ENCODE results near the gene KASH5.

The KASH5 gene, protein sequence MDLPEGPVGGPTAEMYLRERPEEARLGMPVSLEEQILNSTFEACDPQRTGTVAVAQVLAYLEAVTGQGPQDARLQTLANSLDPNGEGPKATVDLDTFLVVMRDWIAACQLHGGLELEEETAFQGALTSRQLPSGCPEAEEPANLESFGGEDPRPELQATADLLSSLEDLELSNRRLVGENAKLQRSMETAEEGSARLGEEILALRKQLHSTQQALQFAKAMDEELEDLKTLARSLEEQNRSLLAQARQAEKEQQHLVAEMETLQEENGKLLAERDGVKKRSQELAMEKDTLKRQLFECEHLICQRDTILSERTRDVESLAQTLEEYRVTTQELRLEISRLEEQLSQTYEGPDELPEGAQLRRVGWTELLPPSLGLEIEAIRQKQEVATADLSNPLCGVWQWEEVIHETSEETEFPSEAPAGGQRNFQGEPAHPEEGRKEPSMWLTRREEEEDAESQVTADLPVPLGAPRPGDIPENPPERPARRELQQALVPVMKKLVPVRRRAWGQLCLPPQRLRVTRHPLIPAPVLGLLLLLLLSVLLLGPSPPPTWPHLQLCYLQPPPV

DNA sequence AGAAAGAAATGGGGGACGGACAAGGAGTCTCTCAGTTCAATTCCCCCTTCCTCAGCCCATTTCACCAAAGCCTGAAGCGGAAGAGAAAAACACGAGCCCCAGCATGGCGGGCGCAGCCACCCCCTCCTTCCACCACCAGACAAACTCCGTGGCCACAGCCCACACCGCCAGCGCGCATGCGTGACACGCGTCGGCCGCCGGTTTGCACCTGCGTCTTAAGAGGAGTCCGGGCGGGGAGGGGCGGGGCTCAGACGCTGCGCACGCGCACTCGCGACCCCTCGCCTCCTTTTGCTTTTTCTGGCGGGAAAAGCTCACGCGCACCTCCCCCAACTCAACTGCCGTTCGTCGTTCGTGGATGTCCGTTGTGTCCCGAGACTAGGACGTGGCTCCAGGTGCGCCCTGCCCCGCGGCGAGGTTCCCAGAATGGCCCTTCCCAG lies at the start of gene KASH5:
Gene KASH5, plus strand, starts transcription at position 314 of the 437 bp plus-strand sequence. CDS start 2,635 bp downstream, outside the sequence.
- in situ Hi-C loops (cut with MboI; ENCODE audit: low sequenced_read_pairs), result no loop called here

DNA sequence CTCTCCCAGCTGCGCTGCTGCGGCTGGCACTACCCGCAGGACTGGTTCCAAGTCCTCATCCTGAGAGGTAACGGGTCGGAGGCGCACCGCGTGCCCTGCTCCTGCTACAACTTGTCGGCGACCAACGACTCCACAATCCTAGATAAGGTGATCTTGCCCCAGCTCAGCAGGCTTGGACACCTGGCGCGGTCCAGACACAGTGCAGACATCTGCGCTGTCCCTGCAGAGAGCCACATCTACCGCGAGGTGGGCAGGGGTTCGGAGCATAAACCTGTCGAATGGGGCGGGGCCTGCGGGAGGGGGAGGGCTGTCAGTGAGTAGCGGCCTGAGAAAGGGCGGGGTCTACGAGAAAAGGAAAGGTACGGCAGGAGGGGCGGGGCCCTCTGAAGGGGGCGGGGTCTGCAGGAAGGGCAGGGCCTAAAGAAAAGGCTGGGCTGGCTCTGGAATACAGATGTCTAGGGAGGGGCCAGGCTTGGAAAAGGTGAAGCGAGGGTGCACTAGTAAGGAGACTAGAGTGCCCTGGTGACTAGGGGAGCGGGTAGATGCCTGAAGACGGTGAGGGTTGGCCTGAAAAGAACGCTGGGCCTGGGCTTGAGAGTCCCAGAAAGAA lies 49.3 kb upstream of the KASH5 start:
- in situ Hi-C loops (cut with MboI; ENCODE audit: low sequenced_read_pairs), result no loop called here

DNA sequence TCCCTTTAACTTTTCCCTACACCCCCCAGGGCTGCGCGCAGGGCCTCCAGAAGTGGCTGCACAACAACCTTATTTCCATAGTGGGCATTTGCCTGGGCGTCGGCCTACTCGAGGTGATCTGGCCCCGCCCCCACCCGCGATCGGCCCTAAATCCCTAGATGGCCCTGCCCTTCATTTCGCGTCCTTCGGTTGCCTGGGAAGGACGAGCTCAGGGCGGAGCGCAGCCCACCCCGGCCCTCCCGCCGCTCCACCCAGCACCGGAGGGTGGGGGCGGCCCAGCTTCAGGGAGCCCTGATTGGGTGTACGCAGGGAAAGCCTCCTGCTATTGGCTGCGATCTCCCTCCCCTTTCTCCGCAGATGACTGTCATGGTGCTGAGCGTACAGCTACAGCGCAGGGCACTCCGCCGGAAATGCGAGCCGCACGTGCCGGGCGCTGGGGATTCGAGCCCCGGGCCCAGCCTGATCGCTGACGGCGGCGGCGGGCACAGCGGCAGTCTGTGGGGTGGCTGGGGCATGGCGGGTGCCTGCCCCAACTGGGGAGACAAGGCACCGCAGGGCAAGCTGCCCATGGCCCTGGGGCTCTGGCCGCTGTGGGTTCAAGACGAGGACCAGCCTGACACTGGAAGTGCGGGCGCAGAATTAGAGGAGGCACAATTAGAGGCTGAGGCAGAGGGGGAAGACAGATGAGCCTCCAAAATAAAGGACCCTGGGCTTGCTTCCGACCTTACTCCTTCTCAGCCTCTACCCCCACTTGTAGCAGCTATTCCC lies 48.6 kb upstream of the KASH5 start:
- in situ Hi-C loops (cut with MboI; ENCODE audit: low sequenced_read_pairs), result no loop called here

DNA sequence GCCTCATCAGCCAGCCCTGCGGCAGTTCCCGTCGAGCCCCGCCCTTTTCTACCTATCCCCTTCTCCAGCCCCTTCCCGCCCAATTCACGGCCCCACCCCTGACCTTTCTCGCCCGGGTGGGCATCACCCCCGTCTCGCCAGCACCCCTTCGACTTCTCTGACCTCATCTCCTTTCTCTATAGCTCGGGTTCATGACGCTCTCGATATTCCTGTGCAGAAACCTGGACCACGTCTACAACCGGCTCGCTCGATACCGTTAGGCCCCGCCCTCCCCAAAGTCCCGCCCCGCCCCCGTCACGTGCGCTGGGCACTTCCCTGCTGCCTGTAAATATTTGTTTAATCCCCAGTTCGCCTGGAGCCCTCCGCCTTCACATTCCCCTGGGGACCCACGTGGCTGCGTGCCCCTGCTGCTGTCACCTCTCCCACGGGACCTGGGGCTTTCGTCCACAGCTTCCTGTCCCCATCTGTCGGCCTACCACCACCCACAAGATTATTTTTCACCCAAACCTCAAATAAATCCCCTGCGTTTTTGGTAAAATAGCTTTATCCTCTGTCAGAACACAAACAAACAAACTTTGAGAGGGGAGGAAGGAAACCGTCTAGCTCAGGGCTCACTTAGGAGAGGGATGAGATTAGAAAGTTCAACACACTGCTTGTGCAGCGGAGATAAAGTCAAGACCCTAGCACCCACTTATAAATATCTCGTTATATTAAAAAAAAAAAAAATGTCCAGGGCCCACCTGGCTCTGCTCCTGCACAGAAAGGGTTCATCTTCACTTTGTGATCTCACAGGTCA lies 47.8 kb upstream of the KASH5 start:
- in situ Hi-C loops (cut with MboI; ENCODE audit: low sequenced_read_pairs), result no loop called here

DNA sequence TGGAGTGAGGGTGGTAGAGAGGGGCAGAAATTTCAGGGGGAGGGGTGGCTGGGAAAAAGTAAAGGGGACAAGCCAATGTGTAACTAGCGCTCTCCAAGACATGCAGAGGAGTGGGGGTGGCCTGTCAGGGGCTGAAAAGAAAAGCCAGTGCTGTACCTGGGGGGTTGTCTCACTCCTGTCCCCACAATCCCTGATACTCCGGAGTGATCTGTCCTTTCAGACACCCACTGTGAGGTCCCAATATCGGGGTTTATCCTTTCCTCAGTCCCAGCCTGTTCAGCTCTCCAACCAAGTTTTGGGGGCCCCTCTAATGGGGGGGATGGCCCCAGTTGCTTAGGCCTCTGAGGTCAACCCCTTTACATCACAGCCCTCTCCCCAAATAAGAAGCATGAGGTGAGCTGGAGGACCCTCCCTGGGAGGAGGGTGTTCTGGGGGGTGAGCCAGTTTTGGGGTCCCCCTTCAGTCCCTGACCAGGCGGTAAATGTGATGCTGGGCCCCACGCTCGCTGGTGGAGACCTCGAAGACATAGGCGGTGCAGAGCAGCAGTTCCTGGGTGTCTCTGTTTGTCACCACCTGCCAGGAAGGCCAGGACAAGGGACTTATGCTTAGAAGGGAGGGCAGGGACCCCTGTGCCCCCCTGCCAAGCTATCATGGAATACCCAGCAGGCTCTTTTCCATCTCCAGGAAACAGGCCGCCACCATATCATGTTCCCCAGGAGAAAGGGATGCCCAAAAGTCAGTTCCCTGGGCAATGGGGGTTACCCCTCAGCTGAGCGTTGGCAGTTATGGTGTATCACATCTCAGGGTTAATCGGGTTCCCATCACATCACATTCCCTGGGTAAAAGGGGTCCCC lies 47.0 kb upstream of the KASH5 start:
- in situ Hi-C loops (cut with MboI; ENCODE audit: low sequenced_read_pairs), result no loop called here

DNA sequence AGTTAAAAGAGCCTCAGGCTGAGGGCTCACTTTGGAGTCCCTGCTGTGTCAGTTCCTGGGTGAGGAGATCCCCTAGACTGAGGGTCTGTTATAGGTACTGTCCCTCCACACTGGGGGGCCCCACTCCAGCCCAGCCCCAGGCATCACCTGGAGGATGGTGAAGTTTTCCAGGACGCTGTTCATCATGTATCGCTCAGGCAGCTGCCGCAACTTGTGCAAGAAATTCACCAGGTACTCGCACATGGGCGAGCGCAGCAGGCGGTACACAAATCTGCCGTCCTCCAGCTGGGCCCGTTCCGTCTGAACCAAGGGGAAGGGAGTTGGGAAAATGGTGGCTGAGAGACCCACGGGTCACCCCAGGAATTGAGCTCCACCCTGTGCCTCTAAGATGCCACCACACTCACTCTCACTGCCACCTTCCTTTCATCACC lies 45.7 kb upstream of the KASH5 start:
- in situ Hi-C loops (cut with MboI; ENCODE audit: low sequenced_read_pairs), result no loop called here

DNA sequence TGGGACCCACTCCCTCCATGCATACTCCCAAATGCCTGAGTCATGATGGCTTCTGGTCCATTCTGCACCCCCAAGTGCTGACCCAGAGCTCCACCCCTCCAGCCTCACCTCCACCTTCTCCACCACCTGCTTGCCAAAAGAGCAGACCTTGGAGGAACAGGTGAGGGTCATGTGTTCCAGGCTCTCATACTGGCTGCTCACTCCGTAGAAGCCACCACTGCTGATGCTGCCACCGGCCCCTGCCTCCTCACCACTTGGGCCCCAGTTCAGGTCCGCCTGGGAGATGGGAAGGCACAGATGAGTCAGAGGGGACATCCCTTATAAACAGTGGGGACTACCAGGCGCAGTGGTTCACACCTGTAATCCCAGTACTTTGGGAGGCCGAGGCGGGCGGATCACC lies 44.9 kb upstream of the KASH5 start:
- in situ Hi-C loops (cut with MboI; ENCODE audit: low sequenced_read_pairs), result no loop called here

DNA sequence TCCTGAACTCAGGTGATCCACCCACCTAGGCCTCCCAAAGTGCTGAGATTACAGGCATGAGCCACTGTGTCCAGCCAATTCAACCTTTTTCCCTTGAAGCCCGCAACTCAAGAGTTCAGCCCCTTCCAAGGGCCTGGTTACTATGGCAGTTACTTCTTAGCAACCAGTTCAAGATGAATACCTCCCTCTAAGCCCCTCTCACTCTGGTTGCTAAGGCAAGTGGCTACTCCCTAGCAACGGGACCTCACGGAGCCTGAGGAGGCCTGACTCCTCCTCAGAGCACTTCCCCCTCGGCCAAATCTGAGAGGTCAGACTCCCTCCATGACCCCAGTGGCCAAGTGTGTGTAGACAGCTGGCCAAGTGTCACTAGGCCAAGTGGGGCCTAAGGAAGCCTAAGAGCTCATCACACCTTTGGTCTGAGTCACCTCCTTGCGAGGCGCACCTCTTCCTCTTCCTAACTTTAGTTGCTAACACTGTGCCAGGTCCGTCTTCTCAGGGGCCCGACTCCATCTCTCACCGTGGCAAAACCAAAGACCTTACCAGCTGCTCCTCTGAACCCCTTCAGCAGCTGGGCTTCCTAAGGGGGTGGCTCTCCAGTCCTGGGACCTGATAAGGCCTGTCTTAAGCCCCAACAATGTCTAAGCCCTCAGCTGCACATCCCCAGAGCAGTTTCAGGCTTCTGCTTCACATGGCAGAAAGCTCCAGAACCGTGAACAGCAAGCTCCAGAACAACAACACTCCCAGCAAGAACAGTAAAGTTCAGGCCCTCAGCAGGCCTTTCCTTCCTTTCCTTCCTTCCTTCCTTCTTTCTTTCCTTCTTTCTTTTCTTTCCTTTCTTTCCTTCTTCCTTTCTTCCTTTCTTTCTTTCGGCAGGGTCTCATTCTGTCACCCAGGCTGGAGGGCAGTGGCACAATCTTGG lies 43.3 kb upstream of the KASH5 start:
- in situ Hi-C loops (cut with MboI; ENCODE audit: low sequenced_read_pairs), result no loop called here

DNA sequence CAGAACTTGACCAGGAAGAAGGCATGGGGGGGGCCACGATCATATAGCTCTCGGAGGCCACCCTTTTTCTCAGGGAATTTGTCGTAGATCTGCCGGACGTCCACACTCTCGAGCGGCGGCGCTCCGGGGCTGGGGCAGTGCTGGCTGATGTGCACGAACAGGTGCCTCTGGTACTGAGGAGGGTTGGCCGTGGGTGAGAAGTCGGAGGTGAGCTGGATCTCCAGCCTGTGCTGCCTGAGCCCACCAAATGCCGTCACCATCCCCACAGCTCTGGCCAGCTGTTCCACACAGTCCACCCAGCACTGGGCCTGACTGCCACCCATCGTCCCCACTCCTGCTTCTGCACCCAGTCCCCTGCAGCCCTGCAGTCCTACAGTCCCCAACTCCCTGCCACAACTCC lies 40.9 kb upstream of the KASH5 start:
- in situ Hi-C loops (cut with MboI; ENCODE audit: low sequenced_read_pairs), result no loop called here

DNA sequence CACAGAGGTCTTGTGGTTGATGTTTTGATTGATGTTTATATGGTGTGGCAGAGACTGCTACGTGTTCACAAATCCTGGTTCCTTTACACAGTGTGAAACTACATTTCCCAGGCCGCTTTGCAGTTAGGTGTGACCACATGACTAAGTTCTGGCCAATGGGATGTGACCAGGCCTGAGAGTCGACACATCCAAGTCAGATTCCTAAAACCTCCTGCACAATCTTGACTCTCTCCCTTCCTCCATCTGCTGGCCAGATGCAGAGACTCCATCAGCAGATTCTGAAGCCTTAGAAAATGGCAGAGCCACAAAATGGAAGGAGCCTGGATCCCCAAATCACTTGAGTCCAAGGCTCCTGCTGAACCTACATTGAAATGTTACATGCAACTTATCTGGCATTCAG lies 40.2 kb upstream of the KASH5 start:
- in situ Hi-C loops (cut with MboI; ENCODE audit: low sequenced_read_pairs), result no loop called here

DNA sequence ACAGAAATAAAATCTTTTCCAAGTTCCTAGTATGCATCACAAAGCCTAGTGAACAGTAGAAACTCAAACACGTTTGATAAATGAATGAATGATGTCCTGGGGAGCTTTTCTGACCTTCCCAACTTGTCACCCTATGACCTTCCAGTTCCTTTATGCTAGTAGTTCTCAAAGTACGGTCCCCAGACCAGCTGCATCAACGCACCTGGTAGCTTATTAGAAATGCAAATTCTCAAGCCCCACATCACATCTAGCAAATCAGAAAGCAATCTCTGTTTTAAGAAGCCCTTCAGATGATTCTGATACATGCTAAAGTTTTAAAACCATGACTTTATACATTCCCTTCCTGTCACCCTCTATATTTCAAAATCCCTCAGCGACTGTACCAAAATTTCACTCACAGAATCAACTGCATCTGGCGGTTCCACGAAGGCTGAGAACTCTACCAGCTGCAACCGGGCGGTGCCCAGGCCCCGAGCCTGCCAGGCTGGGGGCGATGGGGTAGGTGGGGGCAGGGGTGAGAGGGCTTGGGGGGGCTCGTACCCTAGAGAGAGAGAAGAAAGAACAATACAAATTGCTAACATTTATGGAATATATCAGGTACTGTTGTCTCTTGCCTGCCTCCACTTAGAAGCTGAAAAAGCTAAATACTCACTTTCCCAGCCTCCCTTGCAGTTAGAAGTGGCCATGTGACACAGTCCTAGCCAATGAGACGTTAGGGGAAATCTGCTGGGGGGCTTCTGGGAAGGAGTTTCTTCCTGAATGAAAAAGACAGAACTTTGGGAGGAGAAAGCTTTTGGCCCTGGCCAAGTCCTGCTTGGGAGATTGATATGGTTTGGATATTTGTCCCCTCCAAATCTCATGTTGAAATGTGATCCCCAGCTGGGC lies 39.5 kb upstream of the KASH5 start:
- in situ Hi-C loops (cut with MboI; ENCODE audit: low sequenced_read_pairs), result no loop called here

DNA sequence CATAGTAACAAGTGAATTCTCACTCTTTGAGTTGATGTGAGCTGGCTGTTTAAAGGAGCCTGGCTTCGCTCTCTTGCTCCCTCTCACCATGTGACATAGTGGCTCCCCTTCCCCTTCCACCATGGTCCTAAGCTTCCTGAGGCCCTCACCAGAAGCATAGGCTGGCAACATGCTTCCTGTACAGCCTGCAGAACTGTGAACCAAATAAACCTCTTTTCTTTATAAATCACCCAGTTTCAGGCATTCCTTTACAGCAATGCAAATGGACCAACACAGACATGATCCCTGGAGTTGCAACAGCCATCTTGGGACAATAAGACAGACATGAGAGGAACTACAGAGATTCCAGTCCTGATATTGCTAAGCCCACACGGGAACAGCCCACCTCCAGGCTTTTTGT lies 38.5 kb upstream of the KASH5 start:
- in situ Hi-C loops (cut with MboI; ENCODE audit: low sequenced_read_pairs), result no loop called here

DNA sequence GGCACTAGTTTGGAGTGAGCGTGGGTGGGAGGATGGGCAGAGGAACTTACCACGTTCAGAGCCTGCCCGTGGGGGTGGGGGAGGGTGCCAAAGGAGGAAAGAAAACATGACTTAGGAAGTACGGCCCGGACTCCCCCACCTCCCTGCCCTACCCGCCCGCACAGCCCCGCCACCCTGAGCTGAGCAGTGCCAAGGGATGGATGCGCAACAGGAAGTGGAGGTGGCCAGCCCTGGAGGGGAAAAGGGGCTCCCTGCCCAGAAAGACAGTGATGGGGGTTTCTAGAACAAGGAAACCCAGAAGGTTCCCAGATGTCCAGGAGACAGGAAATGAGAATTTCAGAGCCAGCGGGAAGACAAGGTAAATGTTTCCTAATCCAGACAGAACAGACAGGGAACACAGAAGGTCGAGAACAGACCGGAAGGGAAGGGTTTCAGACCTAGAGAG lies 32.1 kb upstream of the KASH5 start:
- in situ Hi-C loops (cut with MboI; ENCODE audit: low sequenced_read_pairs), result no loop called here

DNA sequence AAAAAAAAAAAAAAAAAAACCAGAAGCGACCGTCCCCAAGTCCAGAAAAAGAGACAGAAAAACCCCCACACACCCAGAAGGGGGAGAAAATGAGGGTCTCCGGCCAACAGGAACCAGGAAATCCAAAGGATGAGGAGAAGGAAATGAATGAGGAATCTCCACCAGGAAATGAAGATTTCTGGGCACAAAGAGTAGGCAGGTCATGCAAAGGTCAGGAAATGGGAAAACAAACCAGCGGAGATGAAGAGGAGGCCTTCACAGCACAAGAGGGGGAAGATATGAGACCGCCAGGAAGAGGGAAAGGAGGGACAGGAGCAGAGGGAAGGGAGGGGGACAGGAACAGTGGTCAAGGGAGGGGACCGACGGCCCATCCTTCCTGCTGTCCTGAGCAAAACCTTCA lies 31.7 kb upstream of the KASH5 start:
- in situ Hi-C loops (cut with MboI; ENCODE audit: low sequenced_read_pairs), result no loop called here

DNA sequence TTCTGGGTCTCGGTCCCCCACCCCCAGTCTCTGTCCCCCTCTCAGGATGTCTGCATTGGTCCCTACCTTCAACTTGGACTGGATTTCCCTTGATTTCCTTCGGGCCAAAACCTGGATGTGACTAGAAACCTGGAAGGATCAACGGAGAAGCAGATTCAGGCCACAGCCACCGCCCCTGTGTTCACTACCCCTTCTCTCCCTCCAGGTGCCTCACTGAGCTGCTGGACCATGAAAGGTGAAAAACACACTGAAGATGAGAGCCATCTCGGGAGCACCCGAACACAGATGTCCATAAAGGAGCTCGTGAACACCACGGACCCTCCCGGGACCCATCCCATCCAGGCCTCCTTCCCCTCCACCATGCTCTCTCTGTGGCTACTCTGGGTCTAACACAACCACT lies 30.9 kb upstream of the KASH5 start:
- in situ Hi-C loops (cut with MboI; ENCODE audit: low sequenced_read_pairs), result no loop called here

DNA sequence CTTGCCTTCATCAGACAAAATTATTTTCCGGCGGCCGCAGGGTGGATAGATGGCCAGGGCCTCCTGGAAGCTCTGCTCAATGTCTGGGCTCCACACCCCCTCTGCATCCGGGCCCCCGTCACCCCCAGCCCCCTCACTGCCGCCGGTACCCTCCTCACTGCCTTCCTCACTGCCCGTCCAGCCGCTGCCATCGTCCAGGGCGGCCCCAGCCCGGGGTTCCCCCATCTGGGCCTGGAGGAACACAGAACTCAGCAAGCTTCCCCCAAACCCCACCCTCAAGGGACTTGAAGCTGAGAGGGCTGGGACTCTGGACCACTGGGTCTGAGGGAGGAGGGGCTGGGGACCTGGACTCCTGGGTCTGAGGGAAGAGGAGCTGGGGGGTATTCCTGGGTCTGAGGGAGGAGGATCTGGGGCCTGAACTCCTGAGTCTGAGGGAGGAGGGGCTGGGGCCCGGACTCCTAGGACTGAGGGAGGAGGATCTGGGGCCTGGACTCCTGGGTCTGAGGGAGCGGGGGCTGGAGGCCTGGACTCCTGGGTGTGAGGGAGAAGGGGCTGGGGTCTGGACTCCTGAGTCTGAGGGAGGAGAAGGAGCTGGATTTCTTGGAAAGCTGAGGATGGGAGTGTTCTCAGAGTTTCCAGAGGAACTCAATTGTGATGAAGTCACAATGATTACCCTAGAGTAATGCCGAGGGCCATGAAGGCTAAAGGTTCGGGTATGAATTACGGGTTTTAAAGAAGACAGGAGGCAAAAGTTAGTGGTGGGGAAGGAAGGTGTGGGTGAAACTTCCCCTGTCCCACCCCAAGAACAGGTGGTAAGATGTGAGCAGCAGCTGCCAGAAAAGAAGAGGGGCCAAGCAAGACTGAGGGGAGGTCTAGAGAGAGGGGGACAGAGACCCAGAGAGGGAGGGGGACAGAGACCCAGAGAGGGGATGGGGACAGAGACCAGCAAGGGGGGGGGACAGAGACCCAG lies 27.9 kb upstream of the KASH5 start:
- in situ Hi-C loops (cut with MboI; ENCODE audit: low sequenced_read_pairs), result no loop called here
